D721Med (cell line): ENCODE data around the gene MINDY4.

Experiments
- DNase-seq: peaks from one replicate; pipeline ENCODE4 v3.0.0; 2011; ENCODE audit warnings: low spot score; ENCODE audit not compliant: insufficient read length
- FAIRE-seq: peaks from 2 replicates; lab custom pipeline; 2011; peaks lifted over from hg19 to GRCh38; lab: Jason Lieb, UNC
- TF ChIP-seq, protein P1 (sequence below): IDR thresholded peaks from 2 replicates; pipeline ENCODE4 v1.5.1; 2012; ENCODE audit warnings: mild to moderate bottlenecking, control low read depth; ENCODE audit not compliant: insufficient read depth; ENCODE audit errors: missing control alignments

MINDY4 gene

DNA sequence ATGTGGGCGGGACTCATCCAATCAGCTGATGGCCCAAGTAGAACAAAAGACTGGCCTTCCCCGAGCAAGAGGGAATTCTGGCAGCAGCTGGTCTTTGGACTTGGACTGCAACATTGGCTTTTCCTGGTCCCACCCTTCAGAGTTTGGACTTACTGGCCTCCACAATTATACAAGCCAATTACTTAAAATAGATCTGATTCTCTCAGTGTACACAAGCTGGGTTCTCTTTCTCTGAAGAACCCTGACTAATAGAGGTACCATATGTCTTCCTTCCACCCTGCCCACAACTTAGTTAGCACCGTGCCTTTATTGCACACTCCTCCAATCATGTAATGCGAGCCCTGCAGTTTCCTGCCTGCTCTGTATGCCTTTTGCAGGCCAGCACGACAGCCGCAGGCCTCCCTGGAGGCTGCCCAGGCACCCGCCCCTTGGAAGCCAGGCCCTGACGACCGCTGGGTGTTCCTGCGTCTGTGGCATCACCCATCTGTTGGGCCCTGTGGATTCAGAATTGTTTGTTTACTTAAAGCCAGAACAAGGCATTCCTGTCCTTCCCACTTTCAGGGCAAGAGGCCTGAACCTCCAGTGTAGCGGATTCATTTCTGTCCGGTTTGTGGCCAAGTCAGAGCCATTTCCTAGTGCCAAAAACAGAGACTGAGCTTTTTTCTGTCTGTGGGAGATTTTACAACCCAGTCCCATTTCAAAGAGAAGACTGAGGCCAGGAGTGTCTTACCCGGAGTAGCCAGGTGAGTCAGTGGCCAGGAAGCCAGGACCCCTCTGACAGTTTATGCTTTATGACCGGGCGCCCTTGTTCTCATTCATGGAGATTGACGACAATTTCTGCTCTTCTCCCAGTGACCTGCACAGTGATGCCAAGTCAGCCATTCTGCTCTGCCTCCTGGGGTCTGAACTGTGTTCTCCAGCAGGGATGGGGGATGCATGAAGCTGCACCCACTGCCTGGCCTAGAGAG is 20.2 kb upstream of the MINDY4 start:
- TF ChIP-seq, protein P1, sequence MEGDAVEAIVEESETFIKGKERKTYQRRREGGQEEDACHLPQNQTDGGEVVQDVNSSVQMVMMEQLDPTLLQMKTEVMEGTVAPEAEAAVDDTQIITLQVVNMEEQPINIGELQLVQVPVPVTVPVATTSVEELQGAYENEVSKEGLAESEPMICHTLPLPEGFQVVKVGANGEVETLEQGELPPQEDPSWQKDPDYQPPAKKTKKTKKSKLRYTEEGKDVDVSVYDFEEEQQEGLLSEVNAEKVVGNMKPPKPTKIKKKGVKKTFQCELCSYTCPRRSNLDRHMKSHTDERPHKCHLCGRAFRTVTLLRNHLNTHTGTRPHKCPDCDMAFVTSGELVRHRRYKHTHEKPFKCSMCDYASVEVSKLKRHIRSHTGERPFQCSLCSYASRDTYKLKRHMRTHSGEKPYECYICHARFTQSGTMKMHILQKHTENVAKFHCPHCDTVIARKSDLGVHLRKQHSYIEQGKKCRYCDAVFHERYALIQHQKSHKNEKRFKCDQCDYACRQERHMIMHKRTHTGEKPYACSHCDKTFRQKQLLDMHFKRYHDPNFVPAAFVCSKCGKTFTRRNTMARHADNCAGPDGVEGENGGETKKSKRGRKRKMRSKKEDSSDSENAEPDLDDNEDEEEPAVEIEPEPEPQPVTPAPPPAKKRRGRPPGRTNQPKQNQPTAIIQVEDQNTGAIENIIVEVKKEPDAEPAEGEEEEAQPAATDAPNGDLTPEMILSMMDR: no peak
- DNase-seq (no peak), FAIRE-seq (no peak)

GRCh38 chr7:30751696-30752273 is 19.4 kb upstream of the MINDY4 start, which contains the start of gene INMT:
INMT (plus strand) TSS chr7:30752135; CDS start chr7:30752151, 16 bp downstream.
- TF ChIP-seq, protein P1: no peak
- DNase-seq (no peak), FAIRE-seq (no peak)

DNA sequence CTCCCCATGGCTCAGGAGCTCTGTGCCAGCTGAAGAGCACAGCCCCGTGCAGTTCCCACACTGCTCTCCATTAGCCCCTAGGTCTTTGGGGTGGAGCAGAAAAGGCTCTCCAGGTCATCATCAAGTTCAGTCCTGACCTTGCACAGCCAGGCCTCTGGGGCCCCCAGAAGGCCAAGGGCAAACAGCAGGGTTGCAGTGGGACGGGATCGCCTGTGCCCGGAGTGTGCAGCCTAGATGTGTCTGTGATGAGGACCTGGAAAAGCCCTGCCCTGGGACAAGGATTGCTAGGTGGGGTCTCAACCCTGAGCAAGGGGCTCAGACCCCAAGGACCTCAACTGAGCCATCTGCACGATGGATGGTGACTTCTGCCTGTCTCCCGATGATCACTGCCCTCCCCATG is 18.7 kb upstream of the MINDY4 start:
- TF ChIP-seq, protein P1: no peak

GRCh38 chr7:30752979-30753378 is 18.2 kb upstream of the MINDY4 start:
- FAIRE-seq: no peak
- TF ChIP-seq, protein P1: no peak
- DNase-seq: no peak

More for the DNA sequence above, 18.7 kb upstream of the MINDY4 start:
- FAIRE-seq (no peak), DNase-seq (no peak)

DNA sequence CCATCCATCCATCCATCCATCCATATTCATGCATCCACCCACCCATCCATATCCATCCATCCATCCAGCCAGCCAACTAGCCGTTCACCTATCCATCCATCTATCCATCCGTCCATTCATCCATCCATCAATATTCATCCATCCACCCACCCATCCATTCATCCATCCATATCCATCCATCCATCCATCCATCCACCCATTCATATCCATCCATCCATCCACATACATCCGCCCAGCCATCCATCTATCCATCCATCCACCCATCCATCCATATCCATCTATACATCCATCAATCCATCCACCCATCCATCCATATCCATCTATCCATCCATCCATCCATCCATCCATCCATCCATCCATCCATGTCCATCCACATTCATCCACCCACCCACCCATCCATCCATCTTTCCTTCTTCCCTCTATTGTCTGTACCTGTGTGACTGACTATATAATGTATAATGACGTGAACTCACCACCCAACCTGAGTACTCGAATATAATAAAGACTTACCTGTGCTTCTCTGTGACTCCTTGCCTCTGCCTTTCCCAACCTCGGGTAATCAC is 16.8 kb upstream of the MINDY4 start:
- TF ChIP-seq, protein P1: no peak
- no peak for DNase-seq
- FAIRE-seq: no peak

GRCh38 chr7:30755384-30756154 is 15.6 kb upstream of the MINDY4 start:
- TF ChIP-seq, protein P1: no peak
- FAIRE-seq: no peak
- DNase-seq: no peak
